MM.1S (cell line): ENCODE data around the gene THADA.

Experiments
- EZH2 ChIP-seq: fragments of 300-600 bp; sonication (generic); optimal IDR thresholded peaks from 2 replicates; pipeline ENCODE3; 2017; ENCODE audit warnings: low read depth, mild to moderate bottlenecking, antibody characterized with exemption, low read length, mixed read lengths
- TF ChIP-seq, protein P1 (sequence below): fragments of 300-600 bp; sonication (generic); IDR thresholded peaks from 2 replicates; pipeline ENCODE4 v1.5.1; 2016; ENCODE audit warnings: antibody characterized with exemption, low read length, mixed read lengths

DNA sequence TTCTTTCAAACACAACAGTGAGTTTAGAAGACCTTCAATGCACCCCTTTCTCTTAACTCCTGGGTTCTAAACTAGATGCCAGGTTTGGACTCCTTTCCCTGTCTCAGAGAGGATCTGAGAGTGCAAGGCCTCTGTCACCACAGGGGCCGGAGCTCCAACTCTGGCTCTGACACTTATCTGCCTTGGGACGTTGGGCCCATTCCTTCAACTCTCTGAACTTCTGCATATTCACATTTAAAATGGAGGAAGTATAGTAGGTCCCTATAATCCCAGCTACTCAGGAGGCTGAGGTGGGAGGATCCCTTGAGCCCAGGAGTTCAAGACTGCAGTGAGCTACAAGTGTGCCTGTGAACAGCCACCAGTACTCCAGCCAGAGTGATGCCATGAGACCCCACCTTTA is 325.4 kb downstream of the THADA start:
- TF ChIP-seq, protein P1, sequence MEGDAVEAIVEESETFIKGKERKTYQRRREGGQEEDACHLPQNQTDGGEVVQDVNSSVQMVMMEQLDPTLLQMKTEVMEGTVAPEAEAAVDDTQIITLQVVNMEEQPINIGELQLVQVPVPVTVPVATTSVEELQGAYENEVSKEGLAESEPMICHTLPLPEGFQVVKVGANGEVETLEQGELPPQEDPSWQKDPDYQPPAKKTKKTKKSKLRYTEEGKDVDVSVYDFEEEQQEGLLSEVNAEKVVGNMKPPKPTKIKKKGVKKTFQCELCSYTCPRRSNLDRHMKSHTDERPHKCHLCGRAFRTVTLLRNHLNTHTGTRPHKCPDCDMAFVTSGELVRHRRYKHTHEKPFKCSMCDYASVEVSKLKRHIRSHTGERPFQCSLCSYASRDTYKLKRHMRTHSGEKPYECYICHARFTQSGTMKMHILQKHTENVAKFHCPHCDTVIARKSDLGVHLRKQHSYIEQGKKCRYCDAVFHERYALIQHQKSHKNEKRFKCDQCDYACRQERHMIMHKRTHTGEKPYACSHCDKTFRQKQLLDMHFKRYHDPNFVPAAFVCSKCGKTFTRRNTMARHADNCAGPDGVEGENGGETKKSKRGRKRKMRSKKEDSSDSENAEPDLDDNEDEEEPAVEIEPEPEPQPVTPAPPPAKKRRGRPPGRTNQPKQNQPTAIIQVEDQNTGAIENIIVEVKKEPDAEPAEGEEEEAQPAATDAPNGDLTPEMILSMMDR = no peak
- no peak for TF ChIP-seq EZH2
